ENCODE measurements around the gene SKIDA1. TPM values are rescaled to one million over a fixed set of nuclear protein-coding genes. Genes with fewer than 3 reads are reported as not detected.
A peak's percentile ranks its signal among the peaks of the same experiment; 100 is the strongest.

SKIDA1 gene
- total and polyA plus RNA-seq, 4 donors = 0.63 to 2.6 (median 1.6) TPM

DNA sequence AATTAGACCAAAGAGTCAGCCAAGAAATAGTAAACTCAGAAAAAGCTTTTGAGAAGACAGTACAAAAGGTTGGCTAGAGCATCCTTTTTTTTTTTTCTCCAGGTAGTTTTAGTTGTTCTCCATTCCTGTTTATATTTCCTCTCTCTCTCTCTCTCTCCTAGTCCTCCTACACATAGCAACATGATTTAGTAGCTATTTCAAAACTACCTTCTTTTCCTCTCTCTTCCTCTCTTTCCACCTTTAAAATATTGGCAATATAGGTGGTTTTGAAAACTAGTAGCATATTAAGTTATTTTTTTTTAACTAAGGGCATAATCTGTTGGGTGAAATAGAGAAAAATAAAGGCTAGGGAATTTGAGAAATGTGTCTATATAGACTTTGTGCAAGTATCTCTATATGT, 5.0 kb downstream of the SKIDA1 start:
- H3K4me1 ChIP-seq (ENCODE audit: control insufficient read depth in 4 of 4, insufficient read depth in 4 of 4, low read length in 3 of 4) = peaks cover 0 to 51% (median 35%) of the 10 kb centered on the region in 4 donors
- TF ChIP-seq, protein P1, sequence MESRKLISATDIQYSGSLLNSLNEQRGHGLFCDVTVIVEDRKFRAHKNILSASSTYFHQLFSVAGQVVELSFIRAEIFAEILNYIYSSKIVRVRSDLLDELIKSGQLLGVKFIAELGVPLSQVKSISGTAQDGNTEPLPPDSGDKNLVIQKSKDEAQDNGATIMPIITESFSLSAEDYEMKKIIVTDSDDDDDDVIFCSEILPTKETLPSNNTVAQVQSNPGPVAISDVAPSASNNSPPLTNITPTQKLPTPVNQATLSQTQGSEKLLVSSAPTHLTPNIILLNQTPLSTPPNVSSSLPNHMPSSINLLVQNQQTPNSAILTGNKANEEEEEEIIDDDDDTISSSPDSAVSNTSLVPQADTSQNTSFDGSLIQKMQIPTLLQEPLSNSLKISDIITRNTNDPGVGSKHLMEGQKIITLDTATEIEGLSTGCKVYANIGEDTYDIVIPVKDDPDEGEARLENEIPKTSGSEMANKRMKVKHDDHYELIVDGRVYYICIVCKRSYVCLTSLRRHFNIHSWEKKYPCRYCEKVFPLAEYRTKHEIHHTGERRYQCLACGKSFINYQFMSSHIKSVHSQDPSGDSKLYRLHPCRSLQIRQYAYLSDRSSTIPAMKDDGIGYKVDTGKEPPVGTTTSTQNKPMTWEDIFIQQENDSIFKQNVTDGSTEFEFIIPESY (IDR thresholded peaks at IDR 0.05) = no peak
- H3K9me3 ChIP-seq (ENCODE audit: control insufficient read depth in 4 of 4, low read length in 3 of 4) = no peaks in the 10 kb centered on the region
- no peaks in the 10 kb centered on the region for H3K36me3 ChIP-seq (ENCODE audit: control insufficient read depth in 4 of 4, insufficient read depth in 3 of 4, low read depth in 1 of 4, low read length in 3 of 4)
- no peak for DNase-seq (ENCODE audit: low spot score)
- no peaks in the 10 kb centered on the region for H3K27me3 ChIP-seq (ENCODE audit: control insufficient read depth in 4 of 4, insufficient read depth in 4 of 4, low read length in 3 of 4)
- H3K9ac ChIP-seq (ENCODE audit: low read depth in 1 of 2, low read length in 2 of 2) = no peak overlapping the region
- H3K4me3 ChIP-seq (ENCODE audit: low read depth in 1 of 3, low read length in 3 of 3) = peak overlapping the region in 1 of 3 donors; percentile 84
- H3K27ac ChIP-seq (ENCODE audit: low read depth in 1 of 2, low read length in 2 of 2) = no peak overlapping the region

- H3K27me3 ChIP-seq (ENCODE audit: control insufficient read depth in 4 of 4, insufficient read depth in 4 of 4, low read length in 3 of 4) = no peaks in the 10 kb centered on the region
- WGBS = 5% methylated on average over 12 of the region's 12 CpGs
- peak overlapping the region; percentile 51 to 84 (median 69) for H3K4me3 ChIP-seq (ENCODE audit: low read depth in 1 of 3, low read length in 3 of 3)
- no peaks in the 10 kb centered on the region for H3K36me3 ChIP-seq (ENCODE audit: control insufficient read depth in 4 of 4, insufficient read depth in 3 of 4, low read depth in 1 of 4, low read length in 3 of 4)
- peak overlapping the region; percentile 73 to 77 for H3K27ac ChIP-seq (ENCODE audit: low read depth in 1 of 2, low read length in 2 of 2)
- H3K9me3 ChIP-seq (ENCODE audit: control insufficient read depth in 4 of 4, low read length in 3 of 4) = no peaks in the 10 kb centered on the region
- no peak for DNase-seq (ENCODE audit: low spot score)
- peaks cover 0 to 50% (median 36%) of the 10 kb centered on the region in 4 donors for H3K4me1 ChIP-seq (ENCODE audit: control insufficient read depth in 4 of 4, insufficient read depth in 4 of 4, low read length in 3 of 4)
- TF ChIP-seq SP1 (IDR thresholded peaks at IDR 0.05) (peak; percentile 19), TAF1 (conservative IDR thresholded peaks at IDR 0.05) (no peak), HNF4A (conservative IDR thresholded peaks at IDR 0.05) (no peak), NR2F2 (IDR thresholded peaks at IDR 0.05) (no peak), YY1 (IDR thresholded peaks at IDR 0.05) (no peak), FOXA1 (IDR thresholded peaks at IDR 0.05) (no peak)
- TF ChIP-seq, protein P1 (IDR thresholded peaks at IDR 0.05) = peak; percentile 77
- H3K9ac ChIP-seq (ENCODE audit: low read depth in 1 of 2, low read length in 2 of 2) = peak overlapping the region; percentile 52 to 59
Observed at GRCh38 chr10:21519941-21520436, 5.5 kb downstream of the SKIDA1 start.

DNA sequence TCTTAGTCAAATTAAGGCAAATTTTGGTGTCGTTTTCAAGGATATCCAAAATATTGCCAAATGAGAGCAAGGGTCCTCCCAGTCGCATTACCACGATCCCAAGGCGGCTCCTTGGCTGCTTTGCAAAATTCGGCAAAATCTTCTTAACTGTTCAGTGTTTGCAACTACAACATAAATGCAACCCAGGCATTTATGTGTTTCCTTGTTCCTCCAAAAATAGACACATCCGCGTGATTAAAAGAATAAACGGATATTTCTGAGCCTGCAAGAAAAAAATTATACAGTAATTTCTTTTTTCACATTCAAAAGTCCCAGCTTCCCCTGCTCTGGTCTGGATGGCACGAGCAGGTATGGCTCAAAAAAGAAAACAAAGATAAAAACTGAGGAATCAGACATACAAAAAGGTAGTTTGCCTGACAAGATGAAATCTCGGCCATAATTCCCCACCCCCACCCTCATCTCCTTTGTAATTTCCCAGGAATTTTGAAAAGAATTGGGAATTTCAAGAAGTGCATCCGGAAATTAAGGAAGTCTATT, 6.0 kb downstream of the SKIDA1 start:
- Histone ChIP-seq H3K4me1 (ENCODE audit: control insufficient read depth in 4 of 4, insufficient read depth in 4 of 4, low read length in 3 of 4) (peaks cover 0 to 49% (median 34%) of the 10 kb centered on the region in 4 donors), H3K9ac (ENCODE audit: low read depth in 1 of 2, low read length in 2 of 2) (peak overlapping the region; percentile 52 to 59), H3K9me3 (ENCODE audit: control insufficient read depth in 4 of 4, low read length in 3 of 4) (no peaks in the 10 kb centered on the region), H3K27ac (ENCODE audit: low read depth in 1 of 2, low read length in 2 of 2) (peak overlapping the region; percentile 73 to 77), H3K4me3 (ENCODE audit: low read depth in 1 of 3, low read length in 3 of 3) (peak overlapping the region; percentile 51 to 84 (median 69)), H3K36me3 (ENCODE audit: control insufficient read depth in 4 of 4, insufficient read depth in 3 of 4, low read depth in 1 of 4, low read length in 3 of 4) (no peaks in the 10 kb centered on the region), H3K27me3 (ENCODE audit: control insufficient read depth in 4 of 4, insufficient read depth in 4 of 4, low read length in 3 of 4) (no peaks in the 10 kb centered on the region)
- TF ChIP-seq HNF4G (IDR thresholded peaks at IDR 0.05) (no peak), EGR1 (IDR thresholded peaks at IDR 0.05; ENCODE audit: low read depth in 2 of 2) (no peak), MAX (IDR thresholded peaks at IDR 0.05) (no peak), JUND (IDR thresholded peaks at IDR 0.05) (no peak), TAF1 (conservative IDR thresholded peaks at IDR 0.05) (no peak), FOXA1 (IDR thresholded peaks at IDR 0.05) (no peak), NR2F2 (IDR thresholded peaks at IDR 0.05) (no peak), FOXA2 (IDR thresholded peaks at IDR 0.05) (no peak)
- DNase-seq (ENCODE audit: low spot score) = no peak
- WGBS = 14% methylated on average over 11 of the region's 11 CpGs

Data from liver (tissue), 9 donors.